ENCODE measurements around the gene NEK6.

Gene NEK6

DNA sequence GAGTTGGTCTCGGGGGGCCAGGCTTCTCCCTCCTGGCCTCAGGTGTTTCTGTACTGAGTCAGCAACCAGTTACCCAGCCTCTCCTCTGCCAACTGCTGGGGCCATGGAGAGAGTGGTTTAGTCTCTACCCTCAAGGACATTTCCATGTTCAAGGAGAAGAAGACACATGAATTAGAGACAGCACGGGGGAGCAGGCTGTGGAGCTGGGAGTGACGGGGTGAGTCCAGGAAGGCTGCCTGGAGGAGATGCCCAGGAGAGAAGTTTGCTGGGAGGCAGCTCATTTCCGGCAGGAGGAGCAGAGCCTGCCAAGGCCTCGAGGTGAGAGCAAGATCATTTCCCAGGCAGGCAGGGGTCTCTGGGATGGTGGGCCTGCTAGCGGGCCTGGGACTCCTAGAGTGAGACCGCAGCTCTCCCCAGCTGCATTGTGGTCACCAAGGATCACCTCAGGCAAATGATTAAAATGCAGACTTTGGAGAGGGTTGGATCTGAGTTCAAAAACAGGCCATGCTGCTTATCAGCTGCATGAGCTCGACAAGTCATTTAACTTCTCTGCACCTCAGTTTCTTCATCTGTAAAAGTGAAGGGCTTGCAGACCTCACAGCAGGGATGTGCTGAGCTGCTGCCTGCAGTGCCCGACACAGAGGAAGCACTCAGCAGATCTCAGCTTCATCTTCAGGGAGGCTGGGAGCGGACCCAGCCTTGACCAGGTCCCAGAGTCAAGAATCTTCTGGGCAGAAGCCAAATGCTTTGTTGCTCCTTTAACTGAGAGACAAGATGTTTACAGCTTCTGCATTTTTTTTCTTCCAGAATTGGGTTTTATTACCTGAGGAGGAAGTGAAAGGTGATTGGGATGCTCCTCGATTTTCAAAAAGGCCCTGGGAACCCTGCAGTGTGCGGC lies 35.2 kb downstream of the NEK6 start:
- DNase-seq (ENCODE audit: low spot score) = no peak
- peak overlapping the region; percentile 90 for H3K27ac ChIP-seq
- TF ChIP-seq, protein P1, sequence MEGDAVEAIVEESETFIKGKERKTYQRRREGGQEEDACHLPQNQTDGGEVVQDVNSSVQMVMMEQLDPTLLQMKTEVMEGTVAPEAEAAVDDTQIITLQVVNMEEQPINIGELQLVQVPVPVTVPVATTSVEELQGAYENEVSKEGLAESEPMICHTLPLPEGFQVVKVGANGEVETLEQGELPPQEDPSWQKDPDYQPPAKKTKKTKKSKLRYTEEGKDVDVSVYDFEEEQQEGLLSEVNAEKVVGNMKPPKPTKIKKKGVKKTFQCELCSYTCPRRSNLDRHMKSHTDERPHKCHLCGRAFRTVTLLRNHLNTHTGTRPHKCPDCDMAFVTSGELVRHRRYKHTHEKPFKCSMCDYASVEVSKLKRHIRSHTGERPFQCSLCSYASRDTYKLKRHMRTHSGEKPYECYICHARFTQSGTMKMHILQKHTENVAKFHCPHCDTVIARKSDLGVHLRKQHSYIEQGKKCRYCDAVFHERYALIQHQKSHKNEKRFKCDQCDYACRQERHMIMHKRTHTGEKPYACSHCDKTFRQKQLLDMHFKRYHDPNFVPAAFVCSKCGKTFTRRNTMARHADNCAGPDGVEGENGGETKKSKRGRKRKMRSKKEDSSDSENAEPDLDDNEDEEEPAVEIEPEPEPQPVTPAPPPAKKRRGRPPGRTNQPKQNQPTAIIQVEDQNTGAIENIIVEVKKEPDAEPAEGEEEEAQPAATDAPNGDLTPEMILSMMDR (conservative IDR thresholded peaks at IDR 0.05; ENCODE audit: low read depth) = no peak
- ChIA-PET POLR2A (ENCODE audit: low non-redundant PET) (interaction anchor here (0.9 kb wide), 1 partner anchor 8 kb away, joined by 3 read pairs; no protein-coding TSS in a partner anchor), CTCF (no interaction called here)

DNA sequence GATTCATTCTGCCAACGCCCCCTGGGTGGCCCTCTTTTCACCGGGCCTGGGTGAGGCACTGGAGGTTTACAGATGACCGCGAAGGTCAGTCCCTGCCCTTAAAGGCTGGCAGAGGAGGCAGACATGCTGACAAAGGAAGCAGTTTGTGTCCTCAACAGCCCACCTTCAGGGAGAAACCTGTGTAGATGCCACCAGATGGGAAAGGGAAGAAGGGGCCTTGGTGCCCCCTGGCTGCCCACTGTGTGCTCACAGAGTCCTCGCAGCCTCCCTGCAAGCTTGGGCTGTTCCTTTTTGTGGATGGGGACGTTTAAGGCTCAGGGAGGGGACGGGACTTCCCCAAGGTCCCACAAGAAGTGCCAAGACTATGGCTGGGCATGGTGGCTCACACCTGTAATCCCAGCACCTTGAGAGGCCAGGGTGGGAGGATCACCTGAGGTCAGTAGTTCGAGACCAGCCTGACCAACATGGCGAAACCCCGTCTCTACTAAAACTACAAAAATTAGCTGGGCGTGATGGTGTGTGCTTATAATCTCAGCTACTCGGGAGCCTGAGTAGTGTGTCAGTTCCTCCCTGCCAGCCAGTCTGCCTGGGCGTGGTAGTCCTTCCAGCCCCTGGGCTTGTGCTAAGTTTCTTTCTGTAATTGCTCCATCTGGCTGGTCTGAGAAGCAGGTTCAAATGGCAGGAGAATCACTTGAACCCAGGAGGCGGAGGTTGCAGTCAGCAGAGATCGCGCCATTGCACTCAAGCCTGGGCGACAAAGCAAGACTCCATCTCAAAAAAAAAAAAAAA lies 36.2 kb downstream of the NEK6 start:
- TF ChIP-seq, protein P1 (conservative IDR thresholded peaks at IDR 0.05; ENCODE audit: low read depth) = no peak
- no peak for DNase-seq (ENCODE audit: low spot score)
- CTCF ChIA-PET = interaction anchor here (0.7 kb wide), 1 partner anchor 17 kb away, joined by 4 read pairs; no protein-coding TSS in a partner anchor

DNA sequence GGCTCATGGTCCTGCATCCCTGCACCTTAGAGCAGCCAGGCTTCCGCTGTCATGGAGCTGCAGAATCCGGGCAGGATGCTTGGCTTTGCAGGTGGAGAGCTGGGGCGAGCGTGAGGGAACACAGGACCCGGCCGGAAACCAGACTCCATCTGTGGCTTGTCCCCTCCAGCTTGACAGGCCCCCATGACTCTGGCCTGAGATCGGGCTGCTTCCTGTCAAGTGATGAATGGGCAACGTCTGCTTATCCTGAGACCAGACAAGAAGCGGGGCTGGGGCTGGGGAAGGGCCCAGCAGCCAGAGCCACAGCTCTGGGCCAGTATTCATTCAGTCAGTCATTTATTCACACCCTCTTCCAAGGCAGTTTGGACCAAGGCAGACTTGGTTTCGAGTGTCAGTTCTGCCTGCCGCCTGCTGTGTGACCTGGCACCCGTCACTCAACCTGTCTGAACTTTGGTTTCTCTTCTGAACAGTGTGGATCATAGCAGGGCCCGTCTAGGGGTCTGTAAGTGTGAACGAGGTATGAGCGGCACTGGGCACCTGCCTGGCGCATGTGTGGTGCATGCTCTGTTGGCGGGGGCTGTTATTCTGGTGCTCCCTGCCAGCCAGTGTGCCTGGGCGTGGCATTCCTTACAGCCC lies 37.5 kb downstream of the NEK6 start:
- no peak for DNase-seq (ENCODE audit: low spot score)
- H3K27ac ChIP-seq = peak overlapping the region; percentile 90
- TF ChIP-seq, protein P1 (conservative IDR thresholded peaks at IDR 0.05; ENCODE audit: low read depth) = no peak
- ChIA-PET POLR2A (ENCODE audit: low non-redundant PET) (no interaction called here), CTCF (interaction anchor here (0.6 kb wide), 1 partner anchor 27 kb away, joined by 3 read pairs; no protein-coding TSS in a partner anchor)

More for the DNA sequence above, 36.2 kb downstream of the NEK6 start:
- H3K27ac ChIP-seq = peak overlapping the region; percentile 90
- POLR2A ChIA-PET (ENCODE audit: low non-redundant PET) = no interaction called here

DNA sequence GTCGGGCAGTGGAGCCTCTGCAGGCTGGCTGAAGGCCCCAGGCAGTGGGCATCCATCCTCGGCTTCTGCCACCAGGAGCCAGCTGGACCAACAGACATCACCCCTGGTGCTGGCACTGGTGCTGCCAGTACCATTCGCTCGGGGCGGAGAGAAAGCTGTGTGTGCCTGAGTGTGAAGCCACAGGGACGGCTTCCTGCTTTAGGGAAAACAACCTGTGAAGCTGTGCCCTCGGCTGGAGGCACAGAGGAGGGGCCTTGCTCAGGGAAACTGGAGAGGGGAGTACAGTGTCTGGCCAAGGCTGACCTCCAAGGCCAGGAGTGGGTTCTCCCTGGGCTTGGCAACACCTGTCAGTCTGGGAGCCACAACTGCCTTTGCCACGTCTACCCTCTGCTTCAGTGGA lies 38.3 kb downstream of the NEK6 start:
- H3K27ac ChIP-seq = peak overlapping the region; percentile 90
- CTCF ChIA-PET = no interaction called here
- no peak for DNase-seq (ENCODE audit: low spot score)
- TF ChIP-seq, protein P1 (conservative IDR thresholded peaks at IDR 0.05; ENCODE audit: low read depth) = no peak
- POLR2A ChIA-PET (ENCODE audit: low non-redundant PET) = no interaction called here

DNA sequence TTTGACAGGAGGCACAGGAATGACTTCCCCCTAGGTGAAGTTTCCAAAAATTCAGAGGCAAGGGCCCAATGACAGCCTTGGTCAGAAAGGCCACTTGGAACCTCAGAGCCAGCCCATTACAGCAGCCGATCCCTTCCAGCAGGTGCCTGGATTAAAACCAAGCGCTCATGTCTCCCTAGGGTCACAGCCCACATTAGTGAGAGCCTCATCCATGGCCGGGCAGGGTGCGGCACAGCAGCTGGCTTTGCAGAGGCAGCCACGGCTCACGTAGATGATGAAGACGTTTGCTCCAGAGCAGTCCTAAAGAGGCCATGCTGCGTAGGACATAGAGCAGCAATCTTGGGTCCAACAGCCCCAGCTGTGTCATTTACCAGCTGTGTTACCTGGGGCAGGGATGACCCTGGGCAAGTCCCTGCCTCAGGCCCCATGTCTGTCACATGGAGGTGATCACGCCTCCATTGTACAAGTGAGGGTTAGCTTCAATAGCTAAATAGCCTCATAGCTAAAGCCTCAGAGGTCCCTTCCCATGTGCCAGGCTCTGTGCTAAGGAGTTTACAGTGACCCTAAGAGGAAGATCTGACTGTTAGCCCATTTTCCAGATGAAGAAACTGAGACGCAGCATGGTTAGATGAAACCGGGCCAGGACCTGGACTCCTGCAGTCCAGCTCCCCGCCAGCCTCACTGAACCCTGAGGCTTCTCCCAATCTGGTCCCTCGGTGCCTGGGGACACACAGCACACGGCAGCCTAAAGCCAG lies 39.2 kb downstream of the NEK6 start:
- no peak for DNase-seq (ENCODE audit: low spot score)
- CTCF ChIA-PET = interaction anchor here (0.6 kb wide), 1 partner anchor 1081 kb away, joined by 3 read pairs; no protein-coding TSS in a partner anchor
- POLR2A ChIA-PET (ENCODE audit: low non-redundant PET) = no interaction called here
- H3K27ac ChIP-seq = peak overlapping the region; percentile 90
- TF ChIP-seq, protein P1 (conservative IDR thresholded peaks at IDR 0.05; ENCODE audit: low read depth) = no peak
